OCI-LY1 (cell line): ENCODE data around the gene CEND1.

Source experiments
- EZH2 ChIP-seq: fragments of 200-600 bp; sonication (generic), shearing (Covaris generic); IDR thresholded peaks from 2 replicates; pipeline ENCODE4 v1.8.0; 2017; ENCODE audit warnings: borderline replicate concordance, mixed run types, mild to moderate bottlenecking, antibody characterized with exemption, low read length, moderate library complexity, mixed read lengths
- TF ChIP-seq, protein P1 (sequence below): fragments of 200-600 bp; sonication (generic), shearing (Covaris generic); IDR thresholded peaks from 2 replicates; pipeline ENCODE4 v1.5.1; 2017; ENCODE audit warnings: mild to moderate bottlenecking, antibody characterized with exemption, low read length, moderate library complexity, mixed read lengths

- TF ChIP-seq, protein P1, sequence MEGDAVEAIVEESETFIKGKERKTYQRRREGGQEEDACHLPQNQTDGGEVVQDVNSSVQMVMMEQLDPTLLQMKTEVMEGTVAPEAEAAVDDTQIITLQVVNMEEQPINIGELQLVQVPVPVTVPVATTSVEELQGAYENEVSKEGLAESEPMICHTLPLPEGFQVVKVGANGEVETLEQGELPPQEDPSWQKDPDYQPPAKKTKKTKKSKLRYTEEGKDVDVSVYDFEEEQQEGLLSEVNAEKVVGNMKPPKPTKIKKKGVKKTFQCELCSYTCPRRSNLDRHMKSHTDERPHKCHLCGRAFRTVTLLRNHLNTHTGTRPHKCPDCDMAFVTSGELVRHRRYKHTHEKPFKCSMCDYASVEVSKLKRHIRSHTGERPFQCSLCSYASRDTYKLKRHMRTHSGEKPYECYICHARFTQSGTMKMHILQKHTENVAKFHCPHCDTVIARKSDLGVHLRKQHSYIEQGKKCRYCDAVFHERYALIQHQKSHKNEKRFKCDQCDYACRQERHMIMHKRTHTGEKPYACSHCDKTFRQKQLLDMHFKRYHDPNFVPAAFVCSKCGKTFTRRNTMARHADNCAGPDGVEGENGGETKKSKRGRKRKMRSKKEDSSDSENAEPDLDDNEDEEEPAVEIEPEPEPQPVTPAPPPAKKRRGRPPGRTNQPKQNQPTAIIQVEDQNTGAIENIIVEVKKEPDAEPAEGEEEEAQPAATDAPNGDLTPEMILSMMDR = no peak
- TF ChIP-seq EZH2 = no peak
These were observed 12.3 kb downstream of the CEND1 start, which contains the start of gene GATD1 for GRCh38 chr11:777288-778255.
